ENCODE results near the gene SSR1. TPM values are rescaled to one million over a fixed set of nuclear protein-coding genes. Genes with fewer than 3 reads are reported as not detected.

Gene SSR1
- total and polyA plus RNA-seq, 2 donors (not counting 1 experiment from before 2014, with no cell fraction given) = 65.6 to 237 TPM

- Histone ChIP-seq H3K27me3 (ENCODE audit: control insufficient read depth, insufficient read depth, low read length) (no peaks in the 10 kb centered on the region), H4K20me1 (ENCODE audit: control insufficient read depth, extremely low read depth, insufficient read depth, low read length) (no peaks in the 10 kb centered on the region), H3K4me3 (replicated peaks in 1 of 4; ENCODE audit: control extremely low read depth in 1 of 4, insufficient read depth in 1 of 4, low read depth in 3 of 4, low read length in 4 of 4) (no peak overlapping the region), H2AFZ (ENCODE audit: low read length) (no peak overlapping the region), H3K4me1 (ENCODE audit: control insufficient read depth, extremely low read depth, insufficient read depth, low read length) (no peaks in the 10 kb centered on the region), H3K9me3 (ENCODE audit: control insufficient read depth, insufficient read depth, low read depth, low read length) (no peaks in the 10 kb centered on the region), H3K4me2 (ENCODE audit: extremely low read depth, insufficient read depth, low read length) (no peak overlapping the region), H3K9ac (ENCODE audit: insufficient read depth, low read length) (no peak overlapping the region), H3K27ac (ENCODE audit: insufficient read depth, low read length) (no peak overlapping the region), H3K36me3 (ENCODE audit: control insufficient read depth, insufficient read depth, low read length) (peaks cover 35% of the 10 kb centered on the region), H3K79me2 (ENCODE audit: control insufficient read depth, insufficient read depth, low read length) (no peaks in the 10 kb centered on the region)
- no peak for DNase-seq (ENCODE audit: low read depth in 2 of 2)
- no peak for TF ChIP-seq EZH2 (IDR thresholded peaks at IDR 0.05; ENCODE audit: low read length, missing control alignments)
- no peak for TF ChIP-seq CTCF (conservative IDR thresholded peaks at IDR 0.05 in 1 of 2, IDR thresholded peaks at IDR 0.05 in 1 of 2; ENCODE audit: low read depth in 1 of 2, low read length in 2 of 2)
These were observed 83.3 kb downstream of the SSR1 start for GRCh38 chr6:7229376-7230326.

GRCh38 chr6:7228662-7229375 lies 84.2 kb downstream of the SSR1 start:
- Histone ChIP-seq H3K9me3 (ENCODE audit: control insufficient read depth, insufficient read depth, low read depth, low read length) (no peaks in the 10 kb centered on the region), H3K27ac (ENCODE audit: insufficient read depth, low read length) (no peak overlapping the region), H3K9ac (ENCODE audit: insufficient read depth, low read length) (no peak overlapping the region), H3K4me3 (replicated peaks in 1 of 4; ENCODE audit: control extremely low read depth in 1 of 4, insufficient read depth in 1 of 4, low read depth in 3 of 4, low read length in 4 of 4) (no peak overlapping the region), H4K20me1 (ENCODE audit: control insufficient read depth, extremely low read depth, insufficient read depth, low read length) (no peaks in the 10 kb centered on the region), H3K36me3 (ENCODE audit: control insufficient read depth, insufficient read depth, low read length) (peaks cover 37% of the 10 kb centered on the region), H3K79me2 (ENCODE audit: control insufficient read depth, insufficient read depth, low read length) (no peaks in the 10 kb centered on the region), H3K4me2 (ENCODE audit: extremely low read depth, insufficient read depth, low read length) (no peak overlapping the region), H2AFZ (ENCODE audit: low read length) (no peak overlapping the region), H3K4me1 (ENCODE audit: control insufficient read depth, extremely low read depth, insufficient read depth, low read length) (no peaks in the 10 kb centered on the region), H3K27me3 (ENCODE audit: control insufficient read depth, insufficient read depth, low read length) (no peaks in the 10 kb centered on the region)
- TF ChIP-seq EZH2 (IDR thresholded peaks at IDR 0.05; ENCODE audit: low read length, missing control alignments) (no peak), CTCF (conservative IDR thresholded peaks at IDR 0.05 in 1 of 2, IDR thresholded peaks at IDR 0.05 in 1 of 2; ENCODE audit: low read depth in 1 of 2, low read length in 2 of 2) (no peak)
- no peak for DNase-seq (ENCODE audit: low read depth in 2 of 2)

- TF ChIP-seq EZH2 (IDR thresholded peaks at IDR 0.05; ENCODE audit: low read length, missing control alignments) (no peak), CTCF (conservative IDR thresholded peaks at IDR 0.05 in 1 of 2, IDR thresholded peaks at IDR 0.05 in 1 of 2; ENCODE audit: low read depth in 1 of 2, low read length in 2 of 2) (no peak)
- Histone ChIP-seq H3K4me3 (replicated peaks in 1 of 4; ENCODE audit: control extremely low read depth in 1 of 4, insufficient read depth in 1 of 4, low read depth in 3 of 4, low read length in 4 of 4) (no peak overlapping the region), H3K27me3 (ENCODE audit: control insufficient read depth, insufficient read depth, low read length) (no peaks in the 10 kb centered on the region), H3K9me3 (ENCODE audit: control insufficient read depth, insufficient read depth, low read depth, low read length) (no peaks in the 10 kb centered on the region), H2AFZ (ENCODE audit: low read length) (no peak overlapping the region), H3K27ac (ENCODE audit: insufficient read depth, low read length) (no peak overlapping the region), H3K79me2 (ENCODE audit: control insufficient read depth, insufficient read depth, low read length) (no peaks in the 10 kb centered on the region), H3K9ac (ENCODE audit: insufficient read depth, low read length) (no peak overlapping the region), H3K4me1 (ENCODE audit: control insufficient read depth, extremely low read depth, insufficient read depth, low read length) (peaks cover 5% of the 10 kb centered on the region), H3K4me2 (ENCODE audit: extremely low read depth, insufficient read depth, low read length) (no peak overlapping the region), H4K20me1 (ENCODE audit: control insufficient read depth, extremely low read depth, insufficient read depth, low read length) (no peaks in the 10 kb centered on the region), H3K36me3 (ENCODE audit: control insufficient read depth, insufficient read depth, low read length) (peaks cover 18% of the 10 kb centered on the region)
- DNase-seq (ENCODE audit: low read depth in 2 of 2) = no peak
These were observed 88.3 kb downstream of the SSR1 start for GRCh38 chr6:7224731-7225130.
